Inferior parietal cortex (tissue), 1 donor: ENCODE measurements around the gene SMG7.

Source experiments
- DNase-seq: peaks from one replicate; pipeline ENCODE4 v3.0.0-alpha.2; 2016; ENCODE audit errors: extremely low spot score

Gene SMG7

DNA sequence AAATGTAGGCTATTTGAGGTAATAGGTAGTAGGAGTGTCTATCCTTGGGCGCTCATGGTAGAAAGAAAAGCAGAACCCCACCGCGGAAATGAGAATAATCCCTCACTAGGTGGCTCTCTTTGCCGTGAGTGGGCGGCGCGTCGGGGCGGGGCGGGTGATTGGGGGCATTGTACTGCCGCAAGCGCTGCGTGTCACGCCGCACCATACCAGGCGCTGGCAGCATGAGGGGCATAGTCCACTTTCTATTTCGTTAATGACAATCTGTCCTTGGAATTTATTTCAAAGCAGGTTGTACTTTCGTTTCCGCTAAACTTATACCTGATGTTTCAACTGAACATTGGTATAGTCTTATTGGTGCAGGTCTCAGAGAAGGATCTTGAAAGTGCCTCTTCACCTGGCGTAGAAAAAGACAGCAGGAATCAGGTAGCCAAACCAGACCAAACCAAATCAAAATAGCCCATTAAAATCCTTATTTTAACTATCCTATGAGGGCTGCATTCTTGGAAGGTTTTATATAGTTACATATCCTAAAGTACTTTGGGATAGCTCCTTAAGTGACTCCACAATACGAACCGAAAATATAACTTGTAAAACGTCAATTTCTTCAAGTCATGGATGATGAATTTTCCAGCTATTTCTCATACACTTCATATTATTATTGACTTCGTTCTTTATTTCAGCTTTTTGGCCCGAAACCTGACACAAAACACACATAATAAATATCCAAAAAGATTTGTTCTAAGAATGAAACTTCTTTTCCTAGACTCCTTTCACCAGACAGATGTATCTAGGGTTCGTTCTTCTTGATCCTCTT, 1.9 kb upstream of the SMG7 start:
- DNase-seq, result peak; percentile 78

- DNase-seq, result peak; percentile 71
Measured at GRCh38 chr1:183470961-183471742, 1.1 kb upstream of the SMG7 start.

DNA sequence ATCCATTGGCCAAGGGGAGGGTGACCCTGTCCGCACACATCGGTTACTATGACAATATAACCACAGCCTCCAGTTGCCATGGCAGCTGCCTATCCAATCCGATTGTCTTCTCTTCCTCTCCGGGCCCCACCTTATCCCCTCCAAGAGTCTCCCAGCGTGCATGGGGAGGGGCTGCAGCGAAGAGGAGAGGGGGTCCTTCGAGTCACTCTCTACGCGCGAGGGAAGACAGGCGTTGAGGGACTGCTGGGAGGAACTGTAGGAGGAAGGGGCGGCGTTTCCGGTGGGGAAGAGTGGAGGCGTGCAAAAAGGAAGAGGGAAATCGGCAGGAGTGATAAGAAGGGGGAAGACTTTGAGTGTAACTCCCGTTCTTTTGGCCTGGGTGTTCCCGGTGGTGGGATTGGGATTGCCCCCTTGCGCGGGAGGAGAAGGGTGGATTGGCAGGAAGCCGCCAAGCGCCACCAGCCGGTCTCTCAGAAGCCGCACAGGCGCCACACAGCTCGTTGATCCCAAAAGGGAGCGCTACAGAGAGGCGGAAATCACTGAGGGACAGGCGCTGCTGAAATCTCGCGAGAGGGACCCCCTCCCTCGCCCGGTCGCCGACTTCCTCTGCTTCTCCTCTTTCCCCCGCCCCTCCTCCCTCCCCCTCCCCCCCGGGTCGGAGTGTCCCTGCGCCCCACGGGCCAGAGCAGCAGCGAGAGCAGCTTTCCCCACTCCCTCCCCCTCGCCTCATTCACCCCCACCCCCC, 384 bp upstream of the SMG7 start:
- DNase-seq, result peak; percentile 92

DNA sequence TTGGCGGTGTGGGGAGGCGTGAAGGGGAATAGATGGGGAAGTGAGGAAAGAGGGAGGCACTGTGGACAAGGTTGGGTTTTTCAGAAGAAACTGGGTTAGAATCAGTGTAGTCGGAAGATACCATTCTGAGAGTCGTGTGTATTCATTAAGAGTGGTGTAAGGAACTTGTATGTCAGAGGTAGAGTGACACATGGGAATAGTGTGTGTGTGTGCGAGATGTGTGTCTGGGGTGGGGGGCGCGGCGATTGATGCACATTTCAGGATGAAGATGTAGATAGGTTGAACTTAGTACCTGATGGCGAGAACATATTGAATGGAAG, 878 bp downstream of the SMG7 start:
- DNase-seq, result no peak

DNA sequence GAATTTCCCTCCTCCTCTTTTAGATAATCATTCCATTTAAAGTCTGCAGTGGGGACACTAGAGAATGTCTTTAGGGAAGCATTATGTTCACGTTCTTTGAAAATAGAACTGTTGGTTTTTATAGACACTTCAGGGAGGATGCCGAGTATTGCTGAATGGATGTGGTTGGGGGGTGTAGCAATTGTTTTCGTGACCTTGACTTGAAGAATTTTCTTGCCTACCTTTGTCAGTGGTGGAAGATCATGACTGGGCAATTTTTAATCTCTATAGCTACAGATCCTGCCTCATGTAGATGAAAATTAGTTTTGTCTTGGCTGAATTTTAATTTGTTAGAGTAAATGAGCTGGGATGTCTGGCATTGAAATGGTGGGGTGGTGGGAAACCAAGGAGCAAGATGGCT, 3.8 kb downstream of the SMG7 start:
- no peak for DNase-seq

DNA sequence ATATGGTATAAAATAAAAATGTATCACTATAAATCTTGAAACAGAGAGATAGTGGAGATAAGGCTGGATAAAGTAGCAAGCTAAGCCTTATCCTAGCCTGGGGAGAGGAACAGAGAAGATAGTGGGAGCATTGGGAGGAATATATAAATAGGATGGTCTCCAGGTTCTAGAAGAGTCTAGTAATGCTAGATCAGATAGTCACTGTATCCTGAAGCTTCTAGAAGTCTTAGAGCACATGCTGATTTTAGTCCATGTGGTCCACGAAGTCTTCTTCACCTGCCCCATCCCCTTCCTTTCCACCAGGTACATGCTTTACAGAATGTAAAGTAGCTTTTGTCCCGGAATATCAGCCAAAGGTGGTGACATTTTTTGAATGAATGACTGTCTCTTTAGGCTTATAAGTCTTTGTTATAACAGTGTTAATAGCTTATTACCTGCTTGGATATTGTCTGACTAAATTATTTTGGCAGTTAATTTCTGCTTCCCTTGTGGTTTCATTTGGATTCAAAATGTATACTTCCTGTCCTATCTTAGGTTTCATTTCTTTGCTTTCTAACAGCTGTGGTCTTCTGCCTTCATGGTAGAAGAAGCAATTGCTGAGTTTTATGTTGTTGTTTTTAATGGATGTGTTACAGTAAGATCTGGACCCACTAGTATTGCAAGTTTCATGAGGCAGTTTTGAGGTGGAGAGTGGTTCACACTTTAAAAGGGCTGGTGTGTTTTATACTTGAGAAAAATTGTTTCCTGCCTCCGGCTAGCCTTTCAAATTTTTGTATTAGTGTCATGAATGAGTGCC, 5.9 kb downstream of the SMG7 start:
- DNase-seq, result no peak

DNA sequence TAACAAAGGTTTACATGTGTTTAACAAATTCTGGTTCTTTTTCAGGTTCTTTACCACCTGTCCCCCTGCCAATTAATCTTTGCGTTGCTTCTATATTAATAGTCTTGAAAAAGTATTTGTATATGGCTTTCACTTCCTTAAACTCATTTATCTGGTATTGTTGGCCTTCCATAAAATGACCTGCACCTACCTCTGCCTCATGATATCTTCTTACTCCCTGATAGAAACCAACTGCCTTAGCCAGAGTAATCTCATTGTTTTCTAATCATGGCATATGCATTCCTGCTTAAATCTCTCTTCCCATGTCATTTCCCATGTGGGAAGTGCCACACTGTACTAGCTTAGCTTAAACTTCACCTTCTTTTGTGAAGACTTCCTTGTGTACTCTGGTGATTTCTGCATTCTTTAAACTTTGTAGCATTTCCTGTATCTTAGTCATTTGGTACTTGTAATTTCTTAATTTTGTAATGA, 8.7 kb downstream of the SMG7 start:
- no peak for DNase-seq

DNA sequence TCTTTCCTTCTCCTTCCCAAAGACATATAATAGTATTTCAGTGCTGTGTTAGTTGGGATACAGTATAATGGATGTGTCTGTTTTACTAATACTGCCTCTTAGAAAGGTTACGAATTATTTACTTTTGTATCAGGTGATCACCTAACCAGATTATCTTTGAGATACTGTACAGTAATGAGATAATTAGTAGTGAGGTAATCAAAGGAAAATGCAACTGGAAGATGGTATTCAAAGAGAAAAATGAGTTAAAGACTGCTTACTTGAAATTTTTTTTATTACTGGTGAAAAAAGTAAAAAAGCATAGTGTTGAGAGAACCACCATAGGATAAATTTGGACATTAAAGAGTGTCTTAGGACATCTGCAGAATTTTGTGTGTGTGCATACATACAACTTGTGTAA, 10.9 kb downstream of the SMG7 start:
- DNase-seq, result no peak

- DNase-seq, result no peak
Measured at GRCh38 chr1:183484254-183484653, 12.0 kb downstream of the SMG7 start.

- no peak for DNase-seq
Measured at GRCh38 chr1:183484851-183485250, 12.6 kb downstream of the SMG7 start.

DNA sequence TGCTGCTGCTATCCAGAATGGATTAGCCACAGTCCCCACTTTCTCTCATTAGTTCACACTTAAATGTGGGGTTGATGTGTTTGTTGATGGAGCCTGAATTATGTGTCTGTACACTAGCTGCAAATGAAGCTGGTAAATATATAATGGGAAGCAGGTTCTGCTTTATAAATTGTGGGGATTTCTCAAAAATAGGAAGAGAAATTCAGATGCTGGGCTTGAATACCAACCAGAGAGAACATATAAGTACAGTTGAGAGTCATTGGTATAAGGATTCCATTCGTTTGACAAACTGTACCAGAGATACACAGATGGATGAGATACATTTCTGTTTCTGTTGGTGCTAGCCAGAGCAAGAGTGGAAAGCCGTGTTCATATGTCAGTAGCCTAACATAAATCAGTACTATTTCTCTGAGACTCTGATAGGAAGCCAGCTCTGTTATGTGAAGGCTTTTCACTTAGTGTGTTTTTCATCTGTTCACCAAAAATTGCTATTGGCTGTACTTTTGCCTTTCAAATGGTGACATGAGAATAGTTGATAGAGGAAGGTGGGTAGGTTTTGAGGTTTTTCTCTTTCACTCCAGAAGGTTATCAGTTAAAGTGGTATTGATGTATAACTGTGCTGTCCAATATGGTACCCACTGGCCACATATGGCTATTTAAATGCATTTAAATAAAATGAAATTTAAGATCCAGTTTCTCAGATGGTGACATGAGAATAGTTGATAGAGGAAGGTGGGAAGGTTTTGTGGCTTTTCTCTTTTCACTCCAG, 15.6 kb downstream of the SMG7 start:
- DNase-seq, result no peak

DNA sequence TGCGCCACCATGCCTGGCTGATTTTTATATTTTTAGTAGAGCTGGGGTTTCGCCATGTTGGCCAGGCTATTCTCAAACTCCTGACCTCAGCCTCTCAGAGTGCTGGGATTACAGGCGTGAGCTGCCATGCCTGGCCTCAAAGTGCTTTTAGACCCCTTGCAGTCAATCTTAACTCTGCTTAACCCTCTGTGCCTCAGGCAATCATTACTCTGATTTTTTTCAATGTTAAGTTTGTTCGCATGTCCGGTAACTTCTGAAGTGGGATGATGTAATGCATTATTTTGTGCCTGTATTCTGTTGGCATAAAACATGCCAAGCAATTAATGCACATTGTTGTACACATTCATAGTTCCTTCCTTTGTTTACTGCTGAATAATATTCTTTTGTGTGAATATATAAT, 18.6 kb downstream of the SMG7 start:
- DNase-seq, result no peak

- no peak for DNase-seq
Measured at GRCh38 chr1:183493540-183494245, 21.4 kb downstream of the SMG7 start.

DNA sequence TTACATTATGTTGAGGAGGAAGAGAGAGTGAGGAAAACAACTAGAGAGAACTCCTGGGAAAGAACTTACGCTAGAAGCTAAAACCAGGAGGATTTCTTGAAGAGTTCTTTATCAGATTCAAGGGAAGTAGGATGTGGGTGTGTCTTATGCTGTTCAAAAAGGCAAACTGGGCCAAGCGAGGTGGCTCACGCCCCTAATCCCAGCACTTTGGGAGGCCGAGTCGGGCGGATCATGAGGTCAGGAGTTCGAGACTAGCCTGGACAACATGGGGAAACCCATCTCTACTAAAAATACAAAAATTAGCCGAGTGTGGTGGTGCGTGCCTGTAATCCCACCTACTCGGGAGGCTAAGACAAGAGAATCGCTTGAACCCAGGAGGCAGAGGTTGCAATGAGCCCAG, 23.1 kb downstream of the SMG7 start:
- DNase-seq, result no peak

DNA sequence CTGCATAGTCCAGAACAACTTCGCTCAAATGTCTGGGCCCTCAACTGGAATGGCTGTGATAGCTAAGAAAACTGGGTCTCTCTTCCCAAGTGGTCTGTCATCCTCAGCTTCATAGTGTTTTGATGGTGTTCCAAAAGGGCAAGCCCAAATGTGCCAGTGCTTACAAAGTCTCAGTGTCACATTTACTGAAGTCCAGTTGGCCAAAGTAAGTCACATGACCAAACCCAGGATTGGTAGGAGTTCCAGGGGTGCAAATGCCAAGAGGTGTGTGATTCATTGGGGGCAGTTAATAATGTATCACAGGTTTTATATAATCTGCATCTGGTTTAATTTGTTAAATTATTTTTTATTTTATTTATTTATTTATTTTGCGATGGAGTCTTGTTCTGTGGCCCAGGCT, 24.9 kb downstream of the SMG7 start:
- DNase-seq, result no peak

DNA sequence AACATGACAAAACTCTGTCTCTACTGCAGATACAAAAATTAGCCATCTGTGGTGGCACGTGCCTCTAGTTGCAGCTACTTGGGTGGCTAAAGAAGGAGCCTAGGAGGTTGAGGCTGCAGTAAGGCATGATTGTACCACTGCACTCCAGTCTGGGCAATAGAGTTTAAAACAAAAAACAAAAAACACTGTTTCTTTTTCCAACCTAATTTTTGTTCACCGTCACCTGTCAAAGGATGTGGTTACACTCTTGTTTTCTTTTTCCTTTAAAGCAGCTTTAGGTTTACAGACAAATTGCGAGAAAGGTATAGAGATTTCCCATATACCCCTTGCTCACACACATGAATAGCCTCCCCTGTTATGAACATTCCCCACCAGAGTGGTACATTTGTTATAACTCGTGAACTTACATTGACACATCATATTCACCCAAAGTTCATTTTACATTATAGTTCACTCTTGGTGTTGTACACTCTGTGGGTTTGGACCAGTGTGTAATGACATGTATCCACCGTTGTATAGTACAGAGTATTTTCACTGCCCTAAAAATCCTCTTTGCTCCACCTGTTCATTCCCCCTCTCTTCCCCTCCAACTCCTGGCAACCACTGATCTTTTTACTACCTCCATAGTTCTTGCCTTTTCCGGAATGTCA, 26.2 kb downstream of the SMG7 start:
- no peak for DNase-seq

DNA sequence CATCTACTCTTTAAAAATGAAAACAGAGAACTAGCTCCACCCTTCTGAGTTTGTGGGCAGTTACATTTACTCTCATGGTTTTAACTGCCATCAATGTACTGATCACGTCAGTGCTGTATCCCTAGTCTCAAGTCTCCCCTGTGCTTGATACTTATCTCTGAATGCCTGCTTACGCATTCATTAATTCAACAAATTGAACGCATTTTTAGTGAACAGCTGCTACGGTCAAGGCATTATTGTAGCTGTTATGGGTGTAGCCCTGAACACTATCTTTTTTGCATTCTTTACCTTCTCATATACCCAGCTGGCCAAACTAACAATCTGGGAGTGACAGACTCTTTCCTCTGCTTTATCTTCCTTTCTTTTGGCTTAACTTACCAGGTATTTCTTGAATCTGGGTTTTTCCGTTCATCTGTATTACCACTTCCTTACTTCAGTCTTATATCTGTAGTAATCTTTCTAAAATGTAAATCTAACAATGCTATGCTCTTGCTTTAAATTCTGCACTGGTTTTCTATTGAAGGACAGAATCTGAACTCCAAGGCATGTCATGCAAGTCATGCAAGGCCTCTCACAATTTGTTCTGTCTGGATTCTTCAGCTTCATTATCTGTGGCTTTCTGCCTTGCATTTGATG, 33.3 kb downstream of the SMG7 start:
- no peak for DNase-seq

DNA sequence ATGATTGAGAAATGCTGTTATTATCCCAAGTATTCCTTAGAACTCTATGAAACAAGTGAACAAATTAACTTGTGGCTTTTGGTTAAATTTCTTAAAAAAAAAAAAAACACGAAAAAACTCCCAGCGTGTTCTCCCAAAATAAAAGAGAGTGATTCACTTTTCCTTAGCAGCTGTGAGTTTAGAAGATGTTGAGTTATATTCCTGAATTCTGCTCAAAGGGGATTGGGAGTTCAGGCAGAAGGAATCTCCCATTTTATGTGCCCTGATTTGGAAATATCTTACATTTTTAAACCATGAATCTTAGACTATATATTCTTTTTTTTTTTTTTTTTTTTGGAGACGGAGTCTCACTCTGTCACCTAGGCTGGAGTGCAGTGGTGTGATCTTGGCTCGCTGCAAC, 34.3 kb downstream of the SMG7 start:
- DNase-seq, result no peak

- no peak for DNase-seq
Measured at GRCh38 chr1:183508694-183509093, 36.4 kb downstream of the SMG7 start.
